CD4-positive, alpha-beta memory T cell (primary cell): Measurements from ENCODE around the gene HSF4. TPM values are rescaled to one million over a fixed set of nuclear protein-coding genes. Genes with fewer than 3 reads are reported as not detected.
A peak's percentile ranks its signal among the peaks of the same experiment; 100 is the strongest.

Experiments used
- CTCF ChIA-PET: fragments of 350-600 bp; sonication (Branson Sonifier 250); formaldehyde crosslinking; loops from one replicate; lab custom pipeline; 2021; ENCODE audit warnings: inconsistent platforms; ENCODE audit not compliant: partially characterized antibody; lab: Charles Lee
- POLR2A ChIA-PET: fragments of 350-600 bp; sonication (Branson Sonifier 250); formaldehyde crosslinking; loops from one replicate; lab custom pipeline; 2021; ENCODE audit not compliant: partially characterized antibody; lab: Charles Lee
- DNase-seq, 5 donors: peaks; one replicate each; pipeline versions ENCODE4 v3.0.0 to v3.0.0-alpha.2; 2020 to 2022; ENCODE audit warnings: mixed read lengths in 1 of 5
- H3K27ac ChIP-seq: one replicate; pipeline ENCODE4 v1.7.0; 2013; ENCODE audit warnings: low read depth, low read length
- H3K27me3 ChIP-seq: 2 replicates; pipeline ENCODE4 v1.7.0; 2013; ENCODE audit warnings: mild to moderate bottlenecking, low read length, moderate library complexity; ENCODE audit not compliant: insufficient read depth
- H3K36me3 ChIP-seq: 2 replicates; pipeline ENCODE4 v1.7.0; 2013; ENCODE audit warnings: mild to moderate bottlenecking, low read length, moderate library complexity; ENCODE audit not compliant: insufficient read depth
- H3K4me1 ChIP-seq: 2 replicates; pipeline ENCODE4 v1.7.0; 2013; ENCODE audit warnings: mild to moderate bottlenecking, low read length, moderate library complexity; ENCODE audit not compliant: insufficient read depth
- H3K4me3 ChIP-seq, 2 donors: one replicate each; pipeline ENCODE4 v1.7.0; 2013; ENCODE audit warnings: low read length in 2 of 2, mild to moderate bottlenecking in 1 of 2
- H3K9me3 ChIP-seq, 2 donors: one replicate each; pipeline ENCODE4 v1.7.0; 2013; ENCODE audit warnings: low read length in 2 of 2, control low read depth in 1 of 2; ENCODE audit not compliant: control insufficient read depth in 1 of 2
- H3K27ac Mint-ChIP-seq, 7 donors: one replicate each; pipeline ENCODE4 v1.8.0; 2020 to 2021; ENCODE audit warnings: mixed read lengths in 7 of 7, mild to moderate bottlenecking in 6 of 7, inconsistent platforms in 3 of 7, moderate library complexity in 3 of 7
- H3K27me3 Mint-ChIP-seq, 2 donors: one replicate each; pipeline ENCODE4 v1.8.0; 2020 to 2021; ENCODE audit warnings: mixed read lengths in 2 of 2
- H3K36me3 Mint-ChIP-seq, 2 donors: one replicate each; pipeline ENCODE4 v1.8.0; 2020 to 2021; ENCODE audit warnings: mixed read lengths in 2 of 2, inconsistent platforms in 1 of 2, mild to moderate bottlenecking in 1 of 2
- H3K4me1 Mint-ChIP-seq, 4 donors: one replicate each; pipeline ENCODE4 v1.8.0; 2020 to 2021; ENCODE audit warnings: mixed read lengths in 4 of 4, mild to moderate bottlenecking in 1 of 4
- H3K4me3 Mint-ChIP-seq, 8 donors: one replicate each; pipeline ENCODE4 v1.8.0; 2020 to 2021; ENCODE audit warnings: mixed read lengths in 8 of 8, mild to moderate bottlenecking in 7 of 8, moderate library complexity in 6 of 8, inconsistent platforms in 3 of 8
- H3K9me3 Mint-ChIP-seq, 8 donors: one replicate each; pipeline ENCODE4 v1.8.0; 2020 to 2021; ENCODE audit warnings: mixed read lengths in 8 of 8, mild to moderate bottlenecking in 5 of 8, inconsistent platforms in 3 of 8, moderate library complexity in 1 of 8
- intact Hi-C: fragments of 100-400 bp; cut with micrococcal nuclease; formaldehyde crosslinking; loops from one replicate; pipeline ENCODE4 v1.15.1; 2023
- polyA plus RNA-seq, 2 donors: library from polyadenylated mRNA; unstranded; fragments of 300-500 nt; fragmentation: Illumina TruSeq; gene quantifications; one replicate each; pipeline ENCODE4 v1.2.3, GENCODE V29; 2021
- total RNA-seq, 2 experiments: library from RNA; stranded (reverse); gene quantifications; one replicate each; pipeline ENCODE4 v1.2.3, GENCODE V29; 2021

The HSF4 gene, protein sequence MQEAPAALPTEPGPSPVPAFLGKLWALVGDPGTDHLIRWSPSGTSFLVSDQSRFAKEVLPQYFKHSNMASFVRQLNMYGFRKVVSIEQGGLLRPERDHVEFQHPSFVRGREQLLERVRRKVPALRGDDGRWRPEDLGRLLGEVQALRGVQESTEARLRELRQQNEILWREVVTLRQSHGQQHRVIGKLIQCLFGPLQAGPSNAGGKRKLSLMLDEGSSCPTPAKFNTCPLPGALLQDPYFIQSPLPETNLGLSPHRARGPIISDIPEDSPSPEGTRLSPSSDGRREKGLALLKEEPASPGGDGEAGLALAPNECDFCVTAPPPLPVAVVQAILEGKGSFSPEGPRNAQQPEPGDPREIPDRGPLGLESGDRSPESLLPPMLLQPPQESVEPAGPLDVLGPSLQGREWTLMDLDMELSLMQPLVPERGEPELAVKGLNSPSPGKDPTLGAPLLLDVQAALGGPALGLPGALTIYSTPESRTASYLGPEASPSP
- total RNA-seq: 10 to 100 TPM; 93.6 to 98.7 TPM
- polyA plus RNA-seq: under 1 TPM in 1 of 2 donors, not detected in 1; 0.37 TPM

DNA sequence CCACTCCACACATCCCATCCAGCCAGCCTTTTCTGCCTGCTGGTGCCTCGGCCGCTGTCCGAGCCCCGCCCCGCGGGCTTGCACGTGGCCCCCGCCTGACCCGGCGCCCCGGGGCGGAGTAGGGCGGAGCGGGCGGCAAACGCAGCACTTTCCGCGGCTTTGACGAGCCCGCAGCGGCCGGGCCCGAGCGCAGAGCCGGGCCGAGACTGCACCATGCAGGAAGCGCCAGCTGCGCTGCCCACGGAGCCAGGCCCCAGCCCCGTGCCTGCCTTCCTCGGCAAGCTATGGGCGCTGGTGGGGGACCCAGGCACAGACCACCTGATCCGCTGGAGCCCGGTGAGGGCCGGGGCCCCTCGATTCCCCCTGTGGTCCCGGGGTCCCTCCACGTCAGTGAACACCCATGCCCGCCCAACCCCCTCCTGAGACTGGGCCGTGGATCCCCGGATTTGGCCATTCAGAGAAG, at the start of gene HSF4:
TSS of gene HSF4 (plus strand) at position 147 of the 463 bp plus-strand sequence. CDS start at position 214, 67 bp downstream.
- intact Hi-C loops: loop anchor here (5.0 kb wide), 1 partner anchor 83 kb away; the partner anchor contains the start of genes FHOD1 and SLC9A5
- no peaks in the 10 kb centered on the region for H3K36me3 ChIP-seq
- no peaks in the 10 kb centered on the region for H3K9me3 ChIP-seq
- H3K9me3 Mint-ChIP-seq: no peaks in the 10 kb centered on the region
- CTCF ChIA-PET: interaction anchor here (3.6 kb wide), 1 partner anchor 11 kb away, joined by 22 read pairs; no protein-coding TSS in a partner anchor
- peaks cover 17 to 23% of the 10 kb centered on the region in 2 donors for H3K27me3 Mint-ChIP-seq
- no peak for DNase-seq
- H3K4me3 Mint-ChIP-seq: peak within 1 kb of the TSS; percentile 64 to 81 (median 70)
- peaks cover 0 to 10% of the 10 kb centered on the region in 2 donors for H3K36me3 Mint-ChIP-seq
- no peak within 1 kb of the TSS for H3K27ac ChIP-seq
- peaks cover 31% of the 10 kb centered on the region for H3K27me3 ChIP-seq
- peaks cover 5 to 52% (median 23%) of the 10 kb centered on the region in 4 donors for H3K4me1 Mint-ChIP-seq
- H3K4me3 ChIP-seq: peak within 1 kb of the TSS in 1 of 2 donors; percentile 54
- peak within 1 kb of the TSS in 3 of 7 donors; percentile 48 to 81 (median 53) for H3K27ac Mint-ChIP-seq
- POLR2A ChIA-PET: interaction anchor here (0.9 to 13.1 kb wide), 8 partner anchors 9 to 234 kb away, joined by 3 to 320 read pairs (median 4); partner anchors contain the start of genes B3GNT9, E2F4 and NOL3
- peaks cover 58% of the 10 kb centered on the region for H3K4me1 ChIP-seq

DNA sequence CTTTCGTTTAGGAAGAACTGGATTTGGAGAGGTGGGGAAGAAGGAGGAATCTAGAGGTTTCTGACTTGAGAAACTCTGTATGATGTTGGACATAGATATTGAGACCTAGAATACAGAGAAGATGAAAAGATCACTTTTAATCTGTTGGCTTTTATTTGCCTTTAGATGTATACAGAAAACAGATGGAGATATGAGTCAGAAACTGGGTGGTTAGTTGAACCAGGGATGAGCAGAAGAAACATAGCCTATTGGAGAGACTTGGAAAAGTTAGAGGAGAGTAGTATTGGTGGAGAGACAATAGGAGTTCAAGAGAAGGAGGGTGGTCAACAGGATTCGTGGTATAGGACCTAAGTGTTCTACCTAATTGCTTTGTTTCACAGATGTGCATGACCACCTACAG, 49.8 kb upstream of the HSF4 start:
- no peaks in the 10 kb centered on the region for H3K9me3 ChIP-seq
- peaks cover 1% of the 10 kb centered on the region for H3K36me3 ChIP-seq
- no peak overlapping the region for H3K27ac ChIP-seq
- H3K4me1 ChIP-seq: peaks cover 22% of the 10 kb centered on the region
- ChIA-PET POLR2A (interaction anchor here (1.6 kb wide), 1 partner anchor 40 kb away, joined by 5 read pairs; no protein-coding TSS in a partner anchor), CTCF (interaction anchor here (1.1 to 1.2 kb wide), 2 partner anchors 11 to 39 kb away, joined by 3 to 4 read pairs; no protein-coding TSS in a partner anchor)
- H3K9me3 Mint-ChIP-seq: peaks cover 0 to 2% (median 0%) of the 10 kb centered on the region in 8 donors
- no peaks in the 10 kb centered on the region for H3K27me3 Mint-ChIP-seq
- H3K4me1 Mint-ChIP-seq: peaks cover 28 to 55% (median 37%) of the 10 kb centered on the region in 4 donors
- H3K27me3 ChIP-seq: no peaks in the 10 kb centered on the region
- DNase-seq: no peak
- no peak overlapping the region for H3K4me3 ChIP-seq
- H3K36me3 Mint-ChIP-seq: peaks cover 3 to 20% of the 10 kb centered on the region in 2 donors
- intact Hi-C loops: no loop called here
- H3K4me3 Mint-ChIP-seq: no peak overlapping the region
- peak overlapping the region in 4 of 7 donors; percentile 1 to 13 (median 8) for H3K27ac Mint-ChIP-seq

DNA sequence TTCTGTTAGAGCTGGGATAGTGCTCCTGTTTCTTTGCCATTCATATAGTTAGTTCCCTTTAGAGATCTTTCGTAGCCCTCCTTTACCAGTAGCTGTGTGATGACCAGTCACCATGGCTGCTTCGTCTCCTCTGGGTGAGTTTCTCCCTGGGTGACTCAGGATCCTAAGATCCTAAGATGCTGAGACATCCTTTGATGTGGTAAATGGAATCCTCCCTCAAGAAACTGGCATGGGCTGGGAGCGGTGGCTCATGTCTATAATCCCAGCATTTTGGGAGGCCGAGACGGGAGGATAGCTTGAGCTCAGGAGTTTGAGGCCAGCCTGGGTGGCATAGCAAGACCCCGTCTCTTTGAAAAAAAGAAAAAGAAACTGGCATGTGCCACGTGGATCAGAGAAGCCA, 48.9 kb upstream of the HSF4 start:
- H3K9me3 ChIP-seq: no peaks in the 10 kb centered on the region
- DNase-seq: no peak
- Mint-ChIP-seq H3K9me3 (peaks cover 0 to 1% (median 0%) of the 10 kb centered on the region in 8 donors), H3K27ac (peak overlapping the region in 1 of 7 donors; percentile 32), H3K4me3 (no peak overlapping the region), H3K27me3 (no peaks in the 10 kb centered on the region), H3K4me1 (peaks cover 25 to 56% (median 33%) of the 10 kb centered on the region in 4 donors), H3K36me3 (peaks cover 7 to 25% of the 10 kb centered on the region in 2 donors)
- H3K27me3 ChIP-seq: no peaks in the 10 kb centered on the region
- POLR2A ChIA-PET: interaction anchor here (1.6 kb wide), 1 partner anchor 40 kb away, joined by 5 read pairs; no protein-coding TSS in a partner anchor
- H3K4me3 ChIP-seq: no peak overlapping the region
- H3K4me1 ChIP-seq: peaks cover 17% of the 10 kb centered on the region
- intact Hi-C loops: no loop called here
- no peak overlapping the region for H3K27ac ChIP-seq
- peaks cover 9% of the 10 kb centered on the region for H3K36me3 ChIP-seq
- CTCF ChIA-PET: interaction anchor here (1.2 to 1.3 kb wide), 2 partner anchors 19 to 25 kb away, joined by 3 read pairs; no protein-coding TSS in a partner anchor

DNA sequence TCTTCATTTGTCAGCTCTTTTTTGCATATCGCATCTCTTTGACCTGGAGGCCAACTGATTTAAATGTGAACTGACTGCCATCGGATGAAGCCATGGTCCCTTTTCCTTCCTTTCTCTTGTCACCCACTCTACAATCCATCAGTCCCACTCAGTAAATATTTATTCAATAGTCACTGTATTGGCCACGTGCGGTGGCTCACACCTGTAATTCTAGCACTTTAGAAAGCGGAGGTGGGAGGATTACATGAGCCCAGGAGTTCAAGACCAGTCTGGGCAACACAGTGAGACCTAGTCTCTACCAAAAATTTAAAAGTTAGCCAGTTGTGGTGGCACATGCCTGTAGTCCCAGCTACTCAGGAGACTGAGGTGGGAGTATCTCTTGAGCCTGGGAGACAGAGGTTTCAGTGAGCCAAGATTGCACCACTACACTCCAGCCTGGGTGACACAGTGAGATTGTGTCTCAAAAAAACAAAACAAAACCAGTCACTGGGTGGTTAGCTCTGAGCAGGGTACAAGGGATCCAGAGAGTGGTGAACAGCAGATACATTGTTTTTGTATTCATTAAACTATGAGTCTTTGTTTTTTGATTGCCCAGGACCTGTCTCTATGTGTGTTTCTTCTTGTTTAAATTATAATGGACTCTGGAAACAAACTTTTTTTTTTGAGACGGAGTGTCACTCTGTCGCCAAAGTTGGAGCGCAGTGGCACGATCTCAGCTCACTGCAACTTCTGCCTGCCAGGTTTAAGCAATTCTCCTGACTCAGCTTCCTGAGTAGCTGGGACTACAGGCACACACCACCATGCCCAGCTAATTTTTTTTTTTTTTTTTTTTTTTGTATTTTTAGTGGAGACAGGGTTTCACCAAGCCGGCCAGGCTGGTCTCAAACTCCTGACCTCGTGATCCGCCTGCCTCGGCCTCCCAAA, 47.9 kb upstream of the HSF4 start:
- H3K36me3 ChIP-seq: peaks cover 13% of the 10 kb centered on the region
- Mint-ChIP-seq H3K4me3 (no peak overlapping the region), H3K4me1 (peaks cover 19 to 46% (median 25%) of the 10 kb centered on the region in 4 donors), H3K27ac (peak overlapping the region in 2 of 7 donors; percentile 29), H3K36me3 (peaks cover 10 to 30% of the 10 kb centered on the region in 2 donors), H3K9me3 (peaks cover 0 to 1% (median 0%) of the 10 kb centered on the region in 8 donors), H3K27me3 (no peaks in the 10 kb centered on the region)
- no peaks in the 10 kb centered on the region for H3K9me3 ChIP-seq
- ChIA-PET CTCF (interaction anchor here (0.7 to 1.3 kb wide), 3 partner anchors 18 to 47 kb away, joined by 3 read pairs; no protein-coding TSS in a partner anchor), POLR2A (interaction anchor here (0.6 to 1.6 kb wide), 2 partner anchors 39 to 422 kb away, joined by 3 to 5 read pairs; no protein-coding TSS in a partner anchor)
- DNase-seq: no peak
- H3K4me3 ChIP-seq: no peak overlapping the region
- H3K4me1 ChIP-seq: peaks cover 7% of the 10 kb centered on the region
- H3K27ac ChIP-seq: no peak overlapping the region
- intact Hi-C loops: no loop called here
- H3K27me3 ChIP-seq: no peaks in the 10 kb centered on the region

DNA sequence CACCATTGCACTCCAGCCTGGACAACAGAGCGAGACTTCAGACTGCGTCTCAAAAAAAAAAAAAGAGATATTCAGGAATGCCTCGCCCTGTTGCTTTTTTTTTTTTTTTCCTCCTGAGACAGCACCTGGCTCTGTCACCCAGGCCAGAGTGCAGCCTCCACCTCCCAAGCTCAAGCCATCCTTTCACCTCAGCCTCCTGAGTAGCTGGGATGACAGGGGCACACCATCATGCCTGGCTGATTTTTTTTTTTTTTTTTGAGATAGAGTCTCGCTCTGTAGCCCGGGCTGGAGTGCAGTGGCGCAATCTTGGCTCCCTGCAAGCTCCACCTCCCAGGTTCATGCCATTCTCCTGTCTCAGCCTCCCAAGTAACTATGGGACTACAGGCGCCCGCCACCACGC, 46.8 kb upstream of the HSF4 start:
- H3K9me3 ChIP-seq: no peaks in the 10 kb centered on the region
- H3K27ac ChIP-seq: no peak overlapping the region
- CTCF ChIA-PET: no interaction called here
- no peaks in the 10 kb centered on the region for H3K27me3 ChIP-seq
- H3K9me3 Mint-ChIP-seq: peaks cover 0 to 1% (median 0%) of the 10 kb centered on the region in 8 donors
- no peak overlapping the region for H3K27ac Mint-ChIP-seq
- no peaks in the 10 kb centered on the region for H3K4me1 ChIP-seq
- POLR2A ChIA-PET: no interaction called here
- intact Hi-C loops: no loop called here
- no peak overlapping the region for H3K4me3 Mint-ChIP-seq
- H3K4me1 Mint-ChIP-seq: peaks cover 17 to 38% (median 18%) of the 10 kb centered on the region in 4 donors
- no peak for DNase-seq
- peaks cover 19% of the 10 kb centered on the region for H3K36me3 ChIP-seq
- H3K27me3 Mint-ChIP-seq: no peaks in the 10 kb centered on the region
- H3K4me3 ChIP-seq: no peak overlapping the region
- H3K36me3 Mint-ChIP-seq: peaks cover 10 to 35% of the 10 kb centered on the region in 2 donors

DNA sequence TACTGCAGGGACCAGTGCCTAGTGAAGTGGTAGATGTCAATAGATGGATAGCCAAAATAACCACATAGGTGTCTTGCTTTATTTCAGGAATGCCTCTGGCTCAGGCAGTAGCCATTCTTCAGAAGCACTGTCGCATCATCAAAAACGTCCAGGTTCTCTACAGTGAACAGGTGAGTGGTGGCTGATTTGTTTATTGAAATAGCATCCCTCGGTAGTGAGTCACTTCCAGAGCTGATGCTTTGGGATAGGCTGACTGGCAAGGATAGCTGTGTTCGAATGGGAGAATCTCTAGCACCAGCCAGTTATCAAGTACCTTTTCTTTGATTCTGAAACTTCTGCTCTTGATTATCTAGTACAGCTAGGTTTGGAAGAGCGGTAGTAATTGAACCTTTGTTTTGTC, 44.5 kb upstream of the HSF4 start:
- ChIA-PET POLR2A (no interaction called here), CTCF (interaction anchor here (1.5 kb wide), 1 partner anchor 102 kb away, joined by 4 read pairs; no protein-coding TSS in a partner anchor)
- H3K4me3 ChIP-seq: no peak overlapping the region
- no peaks in the 10 kb centered on the region for H3K4me1 ChIP-seq
- Mint-ChIP-seq H3K4me1 (peaks cover 4 to 25% (median 9%) of the 10 kb centered on the region in 4 donors), H3K27ac (no peak overlapping the region), H3K4me3 (no peak overlapping the region), H3K27me3 (no peaks in the 10 kb centered on the region), H3K9me3 (no peaks in the 10 kb centered on the region), H3K36me3 (peaks cover 12 to 41% of the 10 kb centered on the region in 2 donors)
- peaks cover 33% of the 10 kb centered on the region for H3K36me3 ChIP-seq
- intact Hi-C loops: no loop called here
- H3K9me3 ChIP-seq: no peaks in the 10 kb centered on the region
- H3K27me3 ChIP-seq: no peaks in the 10 kb centered on the region
- no peak overlapping the region for H3K27ac ChIP-seq
- DNase-seq: no peak
